NAMALWA (cell line): ENCODE measurements around the gene SLC29A3.

ENCODE experiments used
- DNase-seq: peaks from one replicate; pipeline ENCODE4 v3.0.0-alpha.2; 2015; ENCODE audit warnings: low spot score

SLC29A3 gene

DNA sequence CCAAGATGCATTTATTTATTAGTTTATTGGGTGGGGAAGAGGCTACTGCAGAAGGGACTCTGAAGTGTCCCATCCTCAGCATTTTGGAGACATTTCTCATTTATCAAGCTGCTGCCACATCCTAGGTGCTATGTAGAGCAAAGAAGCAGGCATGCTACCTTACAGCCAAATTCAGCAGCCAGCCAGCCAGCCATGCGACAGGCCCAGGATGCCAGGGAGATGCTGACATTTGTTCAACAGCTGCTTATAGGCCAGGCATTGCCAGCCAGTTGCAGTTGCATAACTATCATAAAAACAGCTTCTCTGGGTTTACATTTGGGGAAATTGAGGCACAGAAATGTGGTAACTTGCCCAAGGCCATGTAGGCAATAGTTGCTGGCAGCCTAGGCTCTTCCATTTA is 2.3 kb downstream of the SLC29A3 start:
- DNase-seq, result no peak

DNA sequence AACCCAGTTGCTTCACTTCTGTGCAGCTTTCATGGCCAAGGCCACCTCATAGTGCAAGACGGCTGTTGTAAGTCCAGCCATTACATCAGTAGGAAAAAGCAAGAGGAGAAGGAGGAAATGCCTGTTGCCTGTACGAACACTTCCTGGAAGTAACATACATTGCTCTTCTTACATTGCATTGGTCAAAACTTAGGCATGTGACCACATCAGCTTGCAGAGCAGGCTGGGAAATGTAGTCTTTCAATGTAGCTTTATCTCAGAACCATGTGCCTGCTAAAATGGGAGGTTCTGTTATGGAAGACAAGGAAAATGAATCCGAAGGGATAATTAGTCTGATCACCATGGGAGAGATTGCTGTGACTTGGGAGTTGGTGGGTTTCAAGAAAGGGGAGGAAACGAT is 4.3 kb downstream of the SLC29A3 start:
- peak; percentile 51 for DNase-seq

DNA sequence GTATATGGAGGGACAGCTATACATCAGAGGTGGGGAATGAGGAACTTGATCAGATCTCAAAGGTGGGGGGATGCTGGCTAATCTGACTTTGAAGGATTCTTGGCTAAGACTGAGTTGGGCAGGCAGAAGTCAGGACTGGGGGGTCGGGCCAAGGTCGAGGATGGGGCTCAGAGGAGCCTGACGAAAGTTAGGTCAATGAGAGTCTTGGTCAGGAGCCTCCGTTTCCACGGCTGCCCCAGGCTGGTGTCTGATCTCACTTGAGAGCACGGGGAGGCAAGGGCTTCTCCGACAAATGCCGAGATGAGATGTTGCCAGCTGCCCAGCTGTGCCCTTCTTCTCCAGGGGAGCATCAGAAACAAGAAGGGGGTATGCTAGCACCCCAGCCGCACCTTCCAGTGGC is 5.7 kb downstream of the SLC29A3 start:
- DNase-seq, result no peak

DNA sequence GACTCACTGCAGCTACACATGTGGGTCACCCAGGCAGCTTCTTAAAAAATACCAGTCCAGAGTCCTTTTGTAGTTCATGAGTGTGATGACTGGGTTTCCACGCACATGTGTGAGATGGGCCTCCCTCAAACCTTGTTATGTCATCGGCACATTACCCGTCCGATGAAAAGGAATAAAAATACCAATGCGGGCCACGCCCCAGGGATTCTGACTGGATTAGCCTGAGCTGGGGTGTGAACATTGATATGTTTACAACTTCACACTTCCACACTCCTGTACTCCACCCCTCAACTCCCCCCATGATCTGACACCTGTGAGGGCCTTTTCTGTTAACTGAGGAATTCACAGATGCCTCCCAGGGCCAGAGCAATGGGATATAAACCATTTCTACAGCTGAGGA is 6.2 kb downstream of the SLC29A3 start:
- DNase-seq, result no peak

DNA sequence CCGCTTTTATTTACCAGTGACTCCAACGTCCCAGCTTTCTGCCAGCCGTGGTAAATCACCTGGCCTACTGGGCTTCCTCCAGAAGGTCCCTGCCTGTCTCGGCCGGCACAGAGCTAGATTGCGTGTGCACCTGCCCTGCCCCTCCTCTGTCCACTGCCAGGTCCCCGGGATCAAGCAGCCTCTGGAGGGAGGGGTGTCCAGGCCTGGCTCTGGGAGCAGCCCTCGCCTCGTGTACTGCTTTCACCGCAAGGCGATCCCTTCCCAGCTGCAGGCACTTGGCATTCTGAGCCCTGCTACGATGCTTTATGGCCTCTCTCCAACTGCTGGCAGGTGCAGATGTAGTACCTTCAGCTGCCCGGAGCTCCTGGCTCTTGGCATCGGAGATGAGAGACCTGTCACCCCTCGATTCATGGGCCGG is 7.4 kb downstream of the SLC29A3 start:
- no peak for DNase-seq

DNA sequence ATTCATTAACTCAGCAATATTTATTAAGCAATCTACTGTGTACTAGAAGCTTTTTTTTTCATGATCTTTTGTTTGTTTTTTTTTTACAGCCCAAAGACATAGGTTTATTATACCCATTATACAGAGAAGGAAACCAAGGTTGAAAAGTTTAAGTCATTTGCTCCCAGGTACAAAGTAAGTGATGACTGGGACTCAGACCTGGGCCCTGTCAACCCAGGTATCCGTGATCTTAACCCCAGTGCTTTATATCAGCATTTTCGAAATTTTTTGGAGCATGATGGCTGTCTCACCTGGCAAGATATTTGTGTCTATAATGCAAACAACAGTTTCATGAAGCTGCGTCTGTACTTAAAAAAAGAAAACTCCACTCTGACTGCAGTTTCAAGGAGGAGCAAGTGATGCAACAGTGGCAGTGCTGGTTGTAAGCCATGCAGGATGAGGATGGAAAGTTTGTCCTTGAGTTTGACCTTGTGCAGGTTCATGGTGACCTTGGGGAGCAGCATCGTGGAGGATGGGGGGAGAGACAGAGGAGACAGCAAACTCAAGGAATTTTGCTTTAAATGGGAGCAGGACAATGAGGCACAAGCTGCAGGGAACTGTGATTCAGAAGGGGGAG is 11.8 kb downstream of the SLC29A3 start:
- DNase-seq, result no peak

DNA sequence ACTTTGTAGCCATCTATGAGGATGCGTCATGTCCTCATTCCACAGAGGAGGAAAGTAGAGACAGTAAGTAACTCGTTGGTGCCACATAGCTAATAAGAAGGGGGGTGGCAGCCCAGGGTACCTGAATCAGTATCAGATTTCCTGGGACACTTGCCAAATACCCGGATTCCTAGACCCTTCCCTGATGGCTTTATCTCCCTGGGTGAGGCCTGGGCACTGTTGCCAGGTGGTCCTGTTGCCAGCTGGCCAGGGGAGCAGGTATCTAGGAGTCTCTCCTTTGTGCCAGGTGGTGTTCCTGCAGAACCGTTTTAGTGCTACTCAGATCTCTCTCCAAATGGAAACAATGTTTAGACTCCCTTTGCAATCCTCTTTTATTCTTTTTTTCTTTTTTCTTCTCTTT is 12.7 kb downstream of the SLC29A3 start:
- no peak for DNase-seq

DNA sequence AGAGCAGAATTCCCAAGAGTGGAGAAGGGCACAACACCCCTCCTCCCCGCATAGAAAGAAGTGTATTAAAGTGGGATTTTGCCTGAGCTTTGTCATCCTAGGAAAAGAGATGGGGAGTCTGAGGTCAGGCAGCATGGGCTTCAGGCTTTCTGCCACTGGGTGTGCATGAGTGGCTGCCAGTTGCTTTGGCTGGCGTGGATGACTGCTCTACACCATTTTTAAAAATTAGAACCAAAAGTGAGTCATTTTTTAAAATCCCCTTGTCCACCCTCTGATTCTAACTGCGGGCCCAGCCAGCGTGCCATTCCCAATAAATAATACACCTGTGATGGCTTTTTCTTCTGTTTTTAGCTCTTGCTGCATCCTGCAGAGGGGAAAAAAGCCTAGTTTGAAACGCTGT is 13.4 kb downstream of the SLC29A3 start:
- no peak for DNase-seq

DNA sequence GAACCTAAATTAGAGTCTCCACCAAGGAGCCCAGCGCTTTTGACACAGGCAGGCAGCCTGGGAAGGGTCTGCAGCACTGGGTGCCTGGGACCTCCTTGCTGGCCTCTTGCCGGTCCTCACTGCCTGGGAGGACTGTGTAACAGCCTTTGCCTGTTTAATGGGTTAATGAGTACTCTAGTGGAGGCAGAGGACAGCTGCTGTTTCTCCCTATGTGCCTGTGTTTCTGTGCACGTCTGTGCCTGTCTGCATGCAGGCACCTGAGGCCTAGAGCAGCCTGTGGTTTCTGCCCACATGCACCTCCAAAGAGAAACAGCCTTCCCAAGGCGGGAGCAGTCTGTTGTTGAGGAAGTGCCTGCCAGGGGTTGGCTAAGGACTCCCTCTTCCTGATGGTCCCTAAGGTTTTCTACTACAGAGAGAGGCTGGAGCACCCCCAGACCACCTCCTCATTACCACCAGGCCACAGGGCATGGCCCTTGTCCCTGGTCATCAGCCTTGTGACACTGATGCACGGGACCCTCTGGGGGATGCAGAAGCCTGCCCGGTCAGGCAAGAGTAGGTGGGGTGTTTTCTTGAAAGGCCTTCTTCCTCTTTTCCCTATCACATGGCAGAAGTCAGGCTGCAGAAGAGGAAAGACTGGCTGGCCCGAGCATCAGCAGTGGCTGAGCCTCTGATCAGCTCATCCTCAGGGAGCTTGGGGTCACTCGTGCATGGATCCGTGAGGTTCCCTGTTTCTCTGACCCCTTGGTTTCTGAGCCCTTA is 14.2 kb downstream of the SLC29A3 start:
- DNase-seq, result no peak

DNA sequence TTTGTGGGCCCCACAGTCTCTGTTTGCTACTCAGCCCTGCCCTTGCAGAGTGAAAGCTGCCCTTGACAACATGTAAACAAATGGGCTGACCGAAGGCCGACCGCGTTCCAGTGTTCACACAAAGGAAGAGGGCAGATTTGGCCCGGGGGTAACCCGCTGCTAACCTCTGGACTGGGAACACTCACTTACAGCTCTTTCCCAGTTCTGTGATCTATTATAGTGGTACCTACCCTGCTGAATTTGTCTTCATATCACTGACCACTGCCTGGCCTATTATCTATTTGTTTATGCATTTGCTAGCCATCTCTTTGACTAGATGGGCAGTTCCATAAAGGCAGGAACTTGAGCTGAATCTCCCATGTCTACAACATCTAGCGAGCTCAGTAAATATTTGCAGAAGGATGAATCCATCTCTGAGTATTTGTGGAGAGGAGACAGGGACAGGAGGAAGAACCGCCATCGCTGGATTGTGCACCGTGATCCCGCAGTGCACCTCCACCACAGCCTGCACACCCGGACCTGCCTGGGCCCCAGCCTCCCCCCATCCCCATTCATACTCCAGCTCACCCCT is 15.2 kb downstream of the SLC29A3 start:
- no peak for DNase-seq

DNA sequence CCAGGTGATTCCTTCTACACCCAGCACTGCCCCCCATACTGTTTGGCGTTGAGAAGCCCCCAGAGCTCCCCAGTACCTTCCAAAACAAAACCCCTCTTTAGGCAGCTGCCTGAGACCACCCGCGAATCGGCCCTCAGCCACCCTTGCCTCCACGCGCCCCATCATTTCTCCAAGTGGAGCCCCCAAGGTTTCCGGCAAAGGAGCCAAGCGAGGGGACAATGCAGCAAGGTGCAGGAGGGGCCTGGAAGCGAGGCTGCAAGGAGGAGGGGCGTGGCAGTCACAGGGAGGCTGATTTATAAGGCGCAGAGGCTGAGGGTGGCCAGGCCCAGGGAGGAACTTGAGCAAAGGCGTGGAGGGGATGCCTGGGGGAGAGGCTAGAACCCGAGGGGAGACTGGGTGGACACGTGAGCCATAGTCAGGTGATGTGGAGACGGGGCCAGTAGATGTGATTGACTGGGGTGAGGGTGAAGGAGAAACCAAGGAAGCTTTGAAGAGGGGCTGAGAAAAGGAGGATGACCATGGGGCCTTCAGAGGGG is 16.2 kb downstream of the SLC29A3 start:
- DNase-seq, result no peak

DNA sequence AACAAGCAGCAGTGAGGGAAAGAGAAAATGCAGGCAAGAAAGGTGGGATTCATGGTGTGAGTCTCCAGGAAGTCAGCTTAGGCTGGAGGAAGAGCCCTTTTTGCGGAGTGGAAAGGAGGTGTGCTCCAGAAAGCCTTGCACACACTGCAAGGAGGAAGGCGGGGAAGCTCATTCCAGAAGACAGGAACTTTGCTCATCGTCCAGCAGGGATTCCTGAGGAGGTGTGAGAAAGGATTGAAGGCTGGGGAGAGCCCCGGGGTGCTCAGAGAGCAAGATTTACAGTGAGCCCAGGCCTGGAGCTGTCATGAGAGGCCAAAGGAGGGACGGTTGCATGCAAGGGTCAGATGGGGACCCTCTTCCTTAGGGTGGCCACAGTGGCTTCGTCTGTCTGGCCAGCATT is 17.6 kb downstream of the SLC29A3 start:
- DNase-seq, result no peak

DNA sequence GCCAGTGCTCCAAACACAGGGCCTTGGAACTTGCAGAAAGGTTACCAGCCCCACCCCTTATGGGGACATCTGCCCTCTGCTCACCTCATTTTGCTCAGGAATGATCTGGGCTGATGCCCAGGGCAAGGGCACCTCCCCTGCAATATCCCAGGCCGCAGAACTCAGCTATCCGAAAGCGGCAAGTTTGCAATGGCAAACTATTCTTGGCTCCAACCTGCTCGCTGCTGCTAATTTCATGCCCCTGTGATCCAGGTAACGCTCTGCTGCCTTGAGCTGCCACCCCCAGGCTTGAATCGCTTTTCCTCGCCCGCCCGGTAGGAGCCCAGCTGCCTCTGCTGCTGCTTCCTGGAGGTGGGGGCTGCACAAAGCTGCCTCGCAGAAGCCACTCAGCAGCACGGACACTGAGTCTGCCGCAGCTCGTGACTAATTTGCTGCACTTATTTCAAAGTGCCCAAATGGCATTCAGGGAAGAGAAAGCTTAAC is 18.2 kb downstream of the SLC29A3 start:
- no peak for DNase-seq

DNA sequence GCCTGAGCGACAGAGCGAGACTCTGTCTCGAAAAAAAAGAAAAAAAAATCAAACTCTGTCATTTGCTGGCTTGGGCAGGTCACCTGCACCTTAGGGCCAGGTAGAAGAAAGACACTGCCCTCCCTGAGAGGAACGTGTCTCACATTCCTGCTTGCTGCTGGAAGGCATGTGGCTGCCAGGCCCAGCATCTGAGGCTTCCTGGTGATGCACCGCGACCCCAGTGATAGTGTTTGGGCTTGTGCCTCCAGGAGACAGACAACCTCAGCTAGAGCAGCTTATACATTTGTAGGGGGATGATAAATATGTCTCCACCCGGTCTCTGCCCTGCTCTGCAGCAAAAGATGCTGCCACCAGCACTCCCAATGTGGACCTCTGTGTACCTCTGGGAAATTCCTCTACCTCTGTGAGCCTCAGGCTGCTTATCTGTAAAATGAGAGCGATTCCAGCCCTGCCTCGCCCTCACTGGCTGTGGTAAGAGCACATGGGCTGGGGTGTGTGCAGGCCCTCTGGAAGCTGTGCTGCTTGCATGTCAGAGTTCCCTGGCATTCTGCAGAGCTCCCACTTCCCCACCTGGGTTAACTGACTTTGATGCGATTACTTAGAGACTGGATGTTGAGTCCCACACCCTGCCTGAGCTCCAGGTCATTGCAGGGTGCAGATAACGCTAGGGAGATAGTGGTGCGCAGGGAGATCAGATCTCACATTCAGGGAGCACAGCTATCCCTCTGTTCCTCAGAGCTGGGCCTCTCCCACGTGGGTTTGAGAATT is 19.9 kb downstream of the SLC29A3 start:
- DNase-seq, result no peak

DNA sequence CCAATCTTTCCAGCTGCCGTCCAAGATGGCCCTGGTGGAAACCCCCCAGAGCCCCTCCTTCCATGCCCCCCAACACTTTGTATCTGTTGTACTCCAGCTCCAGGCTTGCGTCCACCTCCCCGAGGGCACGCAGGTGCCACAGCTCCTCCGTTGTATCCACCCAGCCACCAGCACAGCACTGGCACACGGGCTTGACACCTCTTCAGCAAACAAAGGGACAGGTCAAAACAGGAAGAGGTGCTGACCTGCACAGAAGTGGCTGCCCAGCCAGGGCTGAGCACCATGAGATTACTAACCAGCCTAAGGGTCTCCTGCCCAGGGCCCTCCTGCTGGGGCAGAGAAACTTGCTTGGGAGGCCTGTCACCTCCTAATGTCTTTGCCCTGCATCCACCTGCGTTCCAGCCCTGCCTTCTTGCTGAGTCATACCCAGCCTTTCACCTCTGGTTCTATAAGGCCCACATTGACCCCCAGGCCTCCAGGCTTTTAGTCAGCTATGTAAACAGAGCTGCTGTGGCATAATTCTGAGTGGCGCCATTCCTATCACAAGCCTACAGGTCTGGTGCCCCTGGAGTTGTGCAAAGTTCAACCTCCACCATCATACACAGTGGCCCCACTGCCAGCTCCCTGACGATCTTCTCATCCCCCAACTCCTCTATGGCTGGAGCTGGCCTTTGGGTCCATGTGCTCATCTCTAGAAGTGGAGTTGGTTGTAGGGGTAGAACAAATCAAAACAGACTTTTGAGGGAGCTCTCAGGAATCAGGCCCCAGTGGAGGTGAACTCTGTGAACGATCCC is 20.9 kb downstream of the SLC29A3 start:
- no peak for DNase-seq

DNA sequence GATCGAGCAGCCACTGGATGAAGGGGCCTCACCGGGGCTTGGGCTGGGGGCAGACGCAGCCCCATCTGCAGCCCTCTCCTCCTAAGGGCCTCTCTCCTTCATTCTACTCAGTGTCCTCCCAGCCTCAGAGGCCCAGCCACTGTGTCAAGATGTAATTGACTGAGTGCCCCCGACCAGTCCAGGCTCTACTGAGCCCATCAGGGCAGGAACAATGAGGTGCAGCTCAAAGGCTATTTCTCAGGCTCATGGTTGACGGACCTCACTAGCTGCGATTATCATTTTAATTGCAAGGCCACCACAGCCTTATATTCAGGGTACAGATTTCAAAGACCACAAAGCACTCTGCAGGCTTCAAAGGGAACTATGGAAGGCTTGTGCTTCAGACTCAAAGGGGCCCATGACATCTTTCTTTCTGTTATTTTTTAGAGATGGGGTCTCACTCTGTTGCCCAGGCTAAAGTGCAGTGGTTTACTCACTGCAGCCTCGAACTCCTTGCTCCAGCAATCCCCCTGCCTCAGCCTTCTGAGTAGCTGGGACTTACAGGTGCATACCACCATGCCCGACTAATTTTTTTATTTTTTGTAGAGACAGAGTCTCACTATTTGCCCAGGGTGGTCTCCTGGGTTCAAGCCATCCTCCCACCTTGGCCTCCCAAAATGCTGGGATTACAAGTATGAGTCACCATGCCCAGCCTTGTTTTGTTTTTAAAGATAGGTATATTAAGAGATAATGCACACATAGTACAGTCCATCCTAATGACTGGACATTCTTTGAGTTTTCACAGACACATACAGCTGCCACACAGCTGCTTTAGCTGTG is 23.7 kb downstream of the SLC29A3 start:
- no peak for DNase-seq

DNA sequence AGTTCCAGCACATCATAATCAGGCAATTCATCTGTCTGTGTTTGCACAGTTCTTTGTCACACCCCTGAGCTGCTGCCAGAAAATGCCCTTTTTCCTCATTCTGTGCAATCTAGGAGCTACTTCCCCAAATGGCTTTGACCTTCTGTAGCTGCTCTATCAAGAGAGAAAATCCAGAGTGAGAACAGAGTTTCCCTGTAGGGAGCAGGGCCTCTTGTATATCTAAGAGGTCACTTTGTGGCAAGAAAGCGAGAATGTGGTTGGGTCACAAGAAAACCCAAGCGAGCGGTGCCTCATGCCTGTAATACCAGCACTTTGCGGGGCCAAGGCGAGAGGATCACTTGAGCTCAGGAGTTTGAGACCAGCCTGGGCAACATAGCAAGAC is 24.3 kb downstream of the SLC29A3 start:
- DNase-seq, result no peak

DNA sequence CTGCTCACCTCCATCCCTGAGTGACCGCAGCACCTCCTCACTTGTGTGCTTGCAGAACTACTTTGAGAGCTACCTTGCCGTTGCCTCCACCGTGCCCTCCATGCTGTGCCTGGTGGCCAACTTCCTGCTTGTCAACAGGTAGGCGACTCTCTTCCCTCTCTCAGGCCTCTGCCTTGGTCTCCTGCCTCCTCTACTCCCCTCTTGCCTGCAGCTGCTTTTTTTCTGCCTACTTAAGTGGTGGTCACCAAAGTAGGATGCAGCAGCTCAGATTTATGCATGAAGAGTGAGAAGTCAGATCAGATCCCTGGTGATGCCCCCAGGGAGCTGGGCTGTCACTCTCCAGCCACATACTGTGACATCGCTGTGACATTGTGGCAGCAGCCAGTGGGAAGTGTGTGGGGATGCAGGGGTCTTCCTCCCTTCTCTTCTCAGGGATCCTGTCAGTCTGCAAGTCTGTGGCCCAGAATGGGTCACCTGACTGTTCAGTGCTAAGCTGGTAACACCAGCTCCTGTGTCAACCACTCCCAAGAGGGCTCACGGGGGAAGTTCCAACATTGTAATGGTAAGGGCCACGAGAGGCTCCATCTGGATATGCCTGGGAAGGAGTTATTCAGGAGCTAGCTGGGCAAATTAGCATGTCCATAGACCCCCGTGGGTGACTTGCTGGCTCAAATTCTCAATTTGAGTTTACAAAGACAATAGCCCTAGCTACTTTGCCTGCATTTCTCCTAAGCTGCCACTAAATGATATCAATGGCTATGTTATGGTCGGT is 25.3 kb downstream of the SLC29A3 start:
- no peak for DNase-seq

DNA sequence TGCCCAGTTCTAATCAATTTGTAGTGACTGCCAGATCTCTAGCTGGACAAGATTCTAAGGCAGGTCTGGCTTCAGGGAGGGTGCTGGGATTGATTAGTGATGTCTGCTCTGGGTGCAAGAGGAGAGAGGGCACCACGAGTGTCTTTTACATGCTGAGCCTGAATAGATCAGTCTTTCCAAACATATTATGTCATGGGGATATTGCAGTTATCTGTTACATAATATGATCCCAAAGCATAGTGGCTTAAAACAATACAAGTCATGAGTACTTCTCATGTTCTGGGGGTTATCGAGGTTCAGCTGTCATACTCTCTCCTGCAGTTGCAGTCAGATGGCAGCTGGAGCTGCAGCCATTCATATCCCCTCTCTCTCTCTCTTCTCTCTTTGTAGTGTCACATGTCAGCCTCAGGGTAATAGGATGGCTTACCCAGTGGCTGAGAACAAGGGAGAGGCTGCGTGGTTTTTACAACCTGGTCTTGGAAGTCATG is 26.0 kb downstream of the SLC29A3 start:
- DNase-seq, result no peak

DNA sequence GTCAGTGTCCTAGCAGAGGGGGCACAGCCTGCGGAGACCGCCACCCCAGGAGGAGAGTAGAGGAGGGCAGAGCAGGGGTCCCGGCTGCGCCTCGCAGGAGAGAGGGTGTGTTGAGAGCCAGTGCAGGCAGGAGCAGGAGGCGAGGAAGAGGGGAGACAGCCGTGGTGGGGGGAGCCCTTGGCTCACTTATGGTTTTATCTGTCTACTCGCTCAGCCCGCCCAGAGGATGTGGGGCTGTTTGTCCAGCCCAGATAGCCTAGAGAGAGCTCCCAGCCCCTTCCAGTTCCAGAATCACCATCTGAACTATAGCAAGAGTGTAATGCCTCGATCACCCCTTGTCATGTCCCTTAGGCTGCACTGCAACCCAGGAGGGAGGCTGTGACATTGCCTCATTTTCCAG is 26.6 kb downstream of the SLC29A3 start:
- DNase-seq, result no peak
